Tibial artery (tissue), 4 donors: ENCODE results near the gene CCDC186.

Source experiments
- DNase-seq, 2 donors: peaks; one replicate each; pipeline ENCODE4 v3.0.0-alpha.2; 2019
- H3K27ac ChIP-seq, 2 donors: fragments of 200-600 bp; sonication (generic) in 1 of 2; 1 replicate in 1 of 2; 2 replicates in 1 of 2; pipeline ENCODE4 v1.5.1; 2018 to 2019; ENCODE audit warnings: mild to moderate bottlenecking in 1 of 2
- H3K27me3 ChIP-seq, 2 donors: fragments of 200-600 bp; sonication (generic) in 1 of 2; one replicate each; pipeline versions ENCODE4 v1.5.1 to v1.6.0; 2016 to 2019
- H3K36me3 ChIP-seq, 3 donors: fragments of 200-600 bp; sonication (generic) in 2 of 3; one replicate each; pipeline ENCODE4 v1.5.1; 2016 to 2019; ENCODE audit warnings: mild to moderate bottlenecking in 2 of 3
- H3K4me1 ChIP-seq, 4 donors: fragments of 200-600 bp; sonication (generic) in 2 of 4; 1 replicate in 3 of 4; 2 replicates in 1 of 4; pipeline ENCODE4 v1.5.1; 2016 to 2019
- H3K4me3 ChIP-seq, 2 donors: fragments of 200-600 bp; sonication (generic) in 1 of 2; 1 replicate in 1 of 2; 2 replicates in 1 of 2; pipeline ENCODE4 v1.5.1; 2018 to 2019; ENCODE audit warnings: mild to moderate bottlenecking in 2 of 2
- H3K9me3 ChIP-seq, 3 donors: fragments of 200-600 bp; sonication (generic) in 1 of 3; one replicate each; pipeline ENCODE4 v1.5.1; 2016 to 2019
- intact Hi-C: fragments of 100-400 bp; cut with DNase I; formaldehyde crosslinking; loops from one replicate; pipeline ENCODE4 v1.15.0; 2023; ENCODE audit warnings: low total_unique reads
- TF ChIP-seq, protein P1 (sequence below), 2 experiments: fragments of 200-600 bp in 1 of 2; fragments of 450-650 bp in 1 of 2; IDR thresholded peaks; one replicate each; pipeline ENCODE4 v1.5.1; 2017 to 2019; ENCODE audit warnings: antibody characterized with exemption in 2 of 2, mild to moderate bottlenecking in 1 of 2, moderate library complexity in 1 of 2

CCDC186 gene

DNA sequence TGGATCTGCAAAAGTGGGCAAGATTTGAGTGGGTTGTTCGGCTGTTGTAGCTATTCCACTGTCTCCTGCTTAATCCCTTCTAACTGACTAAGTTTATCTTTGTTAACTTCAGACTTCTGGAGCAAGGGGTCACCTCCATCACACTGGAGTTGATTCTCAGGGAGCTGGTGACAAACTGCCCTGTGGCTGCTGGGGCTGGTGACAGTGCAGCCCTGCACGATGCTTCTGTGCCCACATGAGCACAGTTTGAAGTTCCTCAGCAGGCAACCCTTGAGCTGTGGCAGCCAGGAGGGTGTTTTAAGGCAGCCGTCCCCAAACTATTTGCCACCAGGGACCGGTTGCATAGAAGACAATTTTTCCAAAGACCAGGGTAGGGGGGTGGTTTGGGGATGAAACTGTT is 89.8 kb downstream of the CCDC186 start:
- Histone ChIP-seq H3K36me3 (no peaks in the 10 kb centered on the region), H3K9me3 (no peaks in the 10 kb centered on the region), H3K27ac (no peak overlapping the region), H3K4me3 (no peak overlapping the region), H3K27me3 (no peaks in the 10 kb centered on the region), H3K4me1 (no peaks in the 10 kb centered on the region)
- intact Hi-C loops: no loop called here
- DNase-seq: no peak
- TF ChIP-seq, protein P1, sequence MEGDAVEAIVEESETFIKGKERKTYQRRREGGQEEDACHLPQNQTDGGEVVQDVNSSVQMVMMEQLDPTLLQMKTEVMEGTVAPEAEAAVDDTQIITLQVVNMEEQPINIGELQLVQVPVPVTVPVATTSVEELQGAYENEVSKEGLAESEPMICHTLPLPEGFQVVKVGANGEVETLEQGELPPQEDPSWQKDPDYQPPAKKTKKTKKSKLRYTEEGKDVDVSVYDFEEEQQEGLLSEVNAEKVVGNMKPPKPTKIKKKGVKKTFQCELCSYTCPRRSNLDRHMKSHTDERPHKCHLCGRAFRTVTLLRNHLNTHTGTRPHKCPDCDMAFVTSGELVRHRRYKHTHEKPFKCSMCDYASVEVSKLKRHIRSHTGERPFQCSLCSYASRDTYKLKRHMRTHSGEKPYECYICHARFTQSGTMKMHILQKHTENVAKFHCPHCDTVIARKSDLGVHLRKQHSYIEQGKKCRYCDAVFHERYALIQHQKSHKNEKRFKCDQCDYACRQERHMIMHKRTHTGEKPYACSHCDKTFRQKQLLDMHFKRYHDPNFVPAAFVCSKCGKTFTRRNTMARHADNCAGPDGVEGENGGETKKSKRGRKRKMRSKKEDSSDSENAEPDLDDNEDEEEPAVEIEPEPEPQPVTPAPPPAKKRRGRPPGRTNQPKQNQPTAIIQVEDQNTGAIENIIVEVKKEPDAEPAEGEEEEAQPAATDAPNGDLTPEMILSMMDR (IDR thresholded peaks at IDR 0.05): no peak

DNA sequence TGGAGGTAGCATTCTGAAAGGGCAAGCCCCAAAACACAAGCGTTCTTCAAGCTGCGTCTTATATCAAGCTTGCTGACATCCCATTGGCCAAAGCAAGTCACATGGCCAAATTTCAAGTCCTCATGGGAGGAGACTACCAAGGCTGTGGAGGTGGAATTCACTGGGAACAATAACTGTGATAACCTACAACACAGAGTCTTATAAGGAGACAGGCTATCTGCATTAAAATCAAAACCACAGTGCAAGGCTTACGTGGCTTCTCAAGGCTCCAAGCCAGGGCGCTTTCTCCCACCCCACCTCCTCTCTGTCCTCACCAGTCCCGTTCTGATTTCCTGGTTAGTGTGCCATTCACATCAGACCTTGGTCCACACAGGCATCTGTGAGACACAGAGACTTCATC is 91.0 kb downstream of the CCDC186 start:
- DNase-seq: no peak
- Histone ChIP-seq H3K36me3 (no peaks in the 10 kb centered on the region), H3K27ac (no peak overlapping the region), H3K4me3 (no peak overlapping the region), H3K4me1 (no peaks in the 10 kb centered on the region), H3K9me3 (no peaks in the 10 kb centered on the region), H3K27me3 (no peaks in the 10 kb centered on the region)
- TF ChIP-seq, protein P1 (IDR thresholded peaks at IDR 0.05): no peak
- intact Hi-C loops: no loop called here

DNA sequence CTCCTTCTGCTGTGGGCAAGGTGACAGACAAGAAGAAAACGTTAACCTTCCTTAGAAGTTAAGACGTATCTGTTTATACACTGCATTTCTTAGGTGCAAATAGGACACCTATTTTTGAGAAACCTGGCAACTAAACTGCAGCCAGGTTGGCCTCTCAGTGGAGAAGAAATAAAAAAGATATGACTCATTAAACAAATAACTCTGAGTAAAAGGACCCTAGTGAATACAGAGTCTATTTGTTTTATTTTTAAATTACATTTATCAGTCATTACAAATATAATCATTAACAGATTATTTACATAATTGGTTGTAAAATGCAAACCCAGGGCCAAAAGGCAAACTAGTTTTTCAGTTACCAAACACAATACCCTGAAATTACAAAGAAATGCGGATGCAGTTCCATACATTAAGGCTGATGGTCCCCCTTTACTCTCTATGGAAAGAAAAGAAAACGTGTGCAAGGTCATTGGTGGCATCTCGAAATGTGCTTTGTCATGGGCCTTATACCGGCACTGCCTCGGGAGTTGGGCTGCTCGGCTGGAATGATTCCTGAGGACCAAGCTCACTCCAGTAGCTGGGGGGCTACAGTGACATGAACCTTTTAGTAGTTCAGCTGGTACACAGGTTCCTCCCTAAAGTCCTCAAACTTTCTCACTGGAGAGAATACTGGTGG is 92.0 kb downstream of the CCDC186 start:
- H3K27me3 ChIP-seq: no peaks in the 10 kb centered on the region
- intact Hi-C loops: no loop called here
- H3K36me3 ChIP-seq: no peaks in the 10 kb centered on the region
- no peaks in the 10 kb centered on the region for H3K4me1 ChIP-seq
- no peak overlapping the region for H3K4me3 ChIP-seq
- TF ChIP-seq, protein P1 (IDR thresholded peaks at IDR 0.05): no peak
- no peak overlapping the region for H3K27ac ChIP-seq
- H3K9me3 ChIP-seq: no peaks in the 10 kb centered on the region
- DNase-seq: no peak

DNA sequence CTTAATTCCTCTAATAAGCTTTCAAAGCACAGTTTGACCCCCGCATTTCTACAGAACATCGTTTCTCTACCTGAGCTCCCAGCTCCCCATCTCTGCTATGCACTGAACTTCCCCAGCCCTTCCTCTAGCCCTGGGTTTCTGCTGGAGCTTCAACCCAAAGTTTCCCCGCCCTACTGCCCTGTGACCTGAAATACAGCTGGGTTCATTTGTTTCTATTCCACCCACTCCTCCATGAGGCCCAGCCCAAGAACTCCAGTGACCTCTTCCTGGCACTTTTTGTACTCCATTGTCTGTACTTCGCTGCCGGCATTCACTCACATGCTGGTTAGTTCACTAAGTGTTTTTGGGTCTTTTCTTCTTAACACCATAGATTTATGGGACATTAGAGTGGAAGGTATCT is 94.6 kb downstream of the CCDC186 start:
- TF ChIP-seq, protein P1 (IDR thresholded peaks at IDR 0.05): no peak
- Histone ChIP-seq H3K36me3 (no peaks in the 10 kb centered on the region), H3K27me3 (no peaks in the 10 kb centered on the region), H3K4me3 (no peak overlapping the region), H3K4me1 (no peaks in the 10 kb centered on the region), H3K27ac (no peak overlapping the region), H3K9me3 (no peaks in the 10 kb centered on the region)
- intact Hi-C loops: no loop called here
- no peak for DNase-seq

- H3K9me3 ChIP-seq: no peaks in the 10 kb centered on the region
- intact Hi-C loops: no loop called here
- no peaks in the 10 kb centered on the region for H3K36me3 ChIP-seq
Observed at GRCh38 chr10:114078346-114078745, 95.7 kb downstream of the CCDC186 start.

More at GRCh38 chr10:114078346-114078745, 95.7 kb downstream of the CCDC186 start:
- Histone ChIP-seq H3K4me3 (no peak overlapping the region), H3K27me3 (no peaks in the 10 kb centered on the region), H3K4me1 (no peaks in the 10 kb centered on the region), H3K27ac (no peak overlapping the region)
- DNase-seq: no peak
- TF ChIP-seq, protein P1 (IDR thresholded peaks at IDR 0.05): no peak
